ENCODE data around the gene TBC1D9. TPM values are rescaled to one million over a fixed set of nuclear protein-coding genes. Genes with fewer than 3 reads are reported as not detected.

TBC1D9 gene
- total RNA-seq, 1 experiment from 2014 or later: 12.9 TPM

- no peak for DNase-seq (ENCODE audit: low spot score)
These were observed 138.5 kb downstream of the TBC1D9 start for GRCh38 chr4:140617499-140618248.

DNA sequence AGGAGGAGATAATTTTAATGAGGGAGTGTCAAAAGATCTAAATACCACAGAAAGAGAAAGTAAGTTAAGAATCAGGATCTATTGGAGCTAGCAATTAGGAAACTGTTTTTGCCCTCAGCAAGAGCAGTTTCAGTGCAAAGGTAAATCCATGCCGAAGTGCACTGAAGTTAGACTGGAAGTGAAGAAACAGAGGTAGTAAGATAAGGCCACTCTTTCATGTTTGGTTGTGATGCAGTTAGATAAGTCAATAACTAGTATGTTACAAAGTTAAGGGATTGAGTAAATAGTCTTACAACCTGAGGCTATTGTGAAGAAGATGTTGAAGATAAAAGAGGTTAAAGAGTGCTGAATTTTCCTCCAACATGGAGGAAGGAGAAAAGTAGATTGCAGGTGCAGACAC is 140.7 kb downstream of the TBC1D9 start:
- DNase-seq (ENCODE audit: low spot score): no peak

- DNase-seq (ENCODE audit: low spot score): no peak
These were observed 143.8 kb downstream of the TBC1D9 start for GRCh38 chr4:140612357-140612756.

DNA sequence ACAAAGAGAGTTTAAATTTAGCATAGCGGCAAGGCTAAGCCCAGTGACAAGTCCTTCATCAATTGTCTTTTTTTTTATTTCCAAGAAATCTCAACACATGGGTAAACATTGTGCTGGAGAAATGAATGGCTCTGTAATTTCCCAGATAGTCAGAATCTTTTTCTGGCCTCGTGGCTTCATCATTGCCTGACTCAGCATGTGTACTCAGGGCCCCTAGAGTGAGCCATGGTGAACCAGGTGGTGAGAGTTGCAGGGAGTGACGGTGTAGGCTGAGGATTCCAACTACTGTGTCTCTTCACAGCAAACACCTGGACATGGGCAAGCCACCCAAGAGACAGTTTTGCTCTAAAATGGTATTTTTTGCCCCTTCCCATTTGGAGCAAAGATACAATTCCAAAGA is 144.3 kb downstream of the TBC1D9 start:
- no peak for DNase-seq (ENCODE audit: low spot score)

DNA sequence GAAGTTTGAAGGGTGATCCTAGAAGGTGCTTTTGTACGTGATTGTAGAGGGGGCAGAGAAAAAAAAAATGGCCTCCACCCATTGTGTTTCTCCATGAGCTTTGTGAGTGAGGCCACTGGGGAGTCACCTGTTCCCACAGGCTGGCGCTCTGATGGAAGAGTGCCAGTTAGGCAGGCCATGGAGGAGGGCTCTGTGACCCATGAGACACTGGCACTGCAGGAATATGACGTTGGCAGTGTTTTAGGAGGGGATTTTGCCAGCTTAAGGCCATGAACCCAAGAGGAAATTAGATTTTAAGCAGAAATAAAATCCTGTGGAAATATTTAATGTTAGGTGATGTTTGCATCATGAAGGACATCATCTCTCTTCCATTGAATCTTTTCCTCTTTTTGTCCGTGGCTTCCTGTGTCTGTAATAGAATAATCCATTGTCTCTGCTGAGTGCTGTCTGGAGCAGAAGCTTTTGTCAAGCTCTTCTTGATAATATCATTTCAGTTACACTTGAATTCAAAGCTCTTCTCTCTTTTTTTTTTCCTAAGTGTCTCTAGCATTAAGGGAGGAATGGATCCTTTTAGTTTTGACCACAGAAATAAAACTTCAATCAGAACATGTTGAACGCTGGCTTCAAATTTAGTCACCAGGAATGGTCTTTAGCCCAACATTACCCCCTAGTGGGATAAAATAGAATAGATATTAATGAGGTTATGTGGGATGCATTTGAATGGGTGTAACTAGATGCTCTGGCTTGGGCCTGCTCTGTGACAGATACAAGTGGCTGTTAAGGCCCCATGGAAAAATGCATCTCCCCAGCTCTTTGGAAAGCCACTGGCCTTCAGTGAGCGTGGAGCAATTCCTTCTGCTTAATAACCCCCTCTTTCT is 146.4 kb downstream of the TBC1D9 start:
- DNase-seq (ENCODE audit: low spot score): peak; percentile 25

- no peak for DNase-seq (ENCODE audit: low spot score)
These were observed 148.3 kb downstream of the TBC1D9 start for GRCh38 chr4:140607852-140608251.

GRCh38 chr4:140604544-140604943 is 151.6 kb downstream of the TBC1D9 start:
- no peak for DNase-seq (ENCODE audit: low spot score)

DNA sequence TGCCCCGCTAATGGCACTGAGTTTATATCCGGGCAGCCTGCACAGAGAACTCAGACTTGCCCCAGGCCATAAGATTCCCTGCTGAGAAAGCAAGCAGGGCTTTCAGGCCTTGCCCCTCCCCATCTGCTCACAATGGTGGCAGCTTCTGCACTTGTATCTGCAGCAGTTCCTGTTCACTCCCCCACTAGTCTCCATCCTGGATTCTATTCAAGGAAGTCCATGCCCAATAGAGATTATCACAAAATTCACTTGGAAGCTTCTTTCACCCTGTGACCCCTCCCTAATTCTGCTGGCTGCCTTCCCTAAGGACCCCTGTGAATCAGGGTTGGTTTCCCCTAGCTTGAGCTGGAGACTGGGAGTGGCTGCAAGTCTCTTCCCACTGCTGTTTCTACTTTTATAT is 152.9 kb downstream of the TBC1D9 start:
- DNase-seq (ENCODE audit: low spot score): no peak

DNA sequence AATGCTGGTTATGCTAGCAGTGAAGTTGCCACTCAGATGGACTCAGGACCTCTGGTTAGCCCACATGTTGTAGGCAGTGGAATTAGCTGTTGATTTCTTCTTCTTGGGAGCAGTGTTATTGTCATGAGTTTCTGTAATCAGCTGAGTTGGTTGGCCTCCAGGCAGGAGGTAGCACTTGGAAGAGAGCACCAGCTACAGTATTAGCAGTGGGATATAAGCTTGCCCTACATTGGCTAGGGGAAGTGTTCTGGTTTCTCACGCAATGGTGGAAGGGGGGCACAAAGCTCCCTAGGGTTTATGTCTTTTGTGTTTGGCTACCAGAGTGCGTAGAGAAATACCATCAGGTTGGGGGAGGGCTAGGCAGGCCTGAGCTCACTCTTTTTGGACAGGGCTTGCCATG is 153.5 kb downstream of the TBC1D9 start:
- DNase-seq (ENCODE audit: low spot score): no peak

- DNase-seq (ENCODE audit: low spot score): no peak
These were observed 155.8 kb downstream of the TBC1D9 start for GRCh38 chr4:140600408-140600807.

GRCh38 chr4:140595065-140595464 is 161.1 kb downstream of the TBC1D9 start:
- no peak for DNase-seq (ENCODE audit: low spot score)

- DNase-seq (ENCODE audit: low spot score): no peak
These were observed 171.7 kb downstream of the TBC1D9 start for GRCh38 chr4:140584439-140584838.

GRCh38 chr4:140581078-140581477 is 175.1 kb downstream of the TBC1D9 start:
- DNase-seq (ENCODE audit: low spot score): no peak

- no peak for DNase-seq (ENCODE audit: low spot score)
These were observed 176.9 kb downstream of the TBC1D9 start for GRCh38 chr4:140579278-140579677.

GRCh38 chr4:140575489-140575888 is 180.7 kb downstream of the TBC1D9 start:
- DNase-seq (ENCODE audit: low spot score): no peak

DNA sequence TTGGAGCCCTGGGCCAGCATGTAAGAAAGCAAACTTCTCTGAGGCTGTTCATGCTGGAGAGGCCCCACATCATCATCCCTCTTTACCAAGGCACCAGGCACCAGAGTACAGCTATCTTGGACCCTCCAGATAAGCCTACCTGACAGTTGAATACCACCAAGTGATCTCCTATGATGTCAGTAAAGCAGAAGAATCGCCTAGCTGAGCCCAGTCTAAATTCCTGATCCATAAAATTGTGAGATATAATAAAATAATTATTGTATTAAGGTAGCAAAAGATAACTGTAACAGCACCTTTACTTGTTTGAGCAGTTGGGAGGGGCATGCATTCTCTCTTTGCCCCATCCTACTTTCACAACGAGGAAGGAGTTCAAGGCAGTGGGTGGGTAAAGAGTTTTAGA is 184.6 kb downstream of the TBC1D9 start:
- no peak for DNase-seq (ENCODE audit: low spot score)

Other genes with a start within 250 kb of the TBC1D9 start
- gene ELMOD2, start 232.2 kb downstream of the TBC1D9 start, total RNA-seq (2014; rRNA removed; shearing (Covaris generic)): 24.1 and 24.3 TPM in 2 replicates
- gene UCP1, start 187.4 kb downstream of the TBC1D9 start, total RNA-seq (2014; rRNA removed; shearing (Covaris generic)): not detected in 2 replicates